CD14-positive monocyte (primary cell): ENCODE results near the gene CNDP2. TPM values are rescaled to one million over a fixed set of nuclear protein-coding genes. Genes with fewer than 3 reads are reported as not detected.

Source experiments
- DNase-seq, 3 donors: peaks; one replicate each; pipeline ENCODE4 v3.0.0-alpha.2; 2011 to 2022
- H2AFZ ChIP-seq: 2 replicates; pipeline ENCODE4 v1.6.0; 2012; ENCODE audit warnings: mild to moderate bottlenecking, low read depth, low read length, inconsistent platforms; ENCODE audit not compliant: insufficient read depth, poor library complexity, severe bottlenecking
- H3K27ac ChIP-seq, 2 donors: 1 replicate in 1 of 2; 2 replicates in 1 of 2; pipeline ENCODE4 v1.5.1; 2012 to 2013; ENCODE audit warnings: low read length in 2 of 2, control low read depth in 1 of 2, inconsistent platforms in 1 of 2, low read depth in 1 of 2, mild to moderate bottlenecking in 1 of 2
- H3K27me3 ChIP-seq, 2 donors: one replicate each; pipeline versions ENCODE4 v1.6.0 to v1.6.1; 2011 to 2013; ENCODE audit warnings: low read length in 2 of 2; ENCODE audit not compliant: control insufficient read depth in 2 of 2, insufficient read depth in 2 of 2
- H3K36me3 ChIP-seq, 2 donors: replicated peaks in 1 of 2; 1 replicate in 1 of 2; 2 replicates in 1 of 2; pipeline versions ENCODE4 v1.5.1 to v1.6.1; 2012 to 2013; ENCODE audit warnings: low read length in 2 of 2, control low read depth in 1 of 2, inconsistent platforms in 1 of 2, mild to moderate bottlenecking in 1 of 2; ENCODE audit not compliant: insufficient read depth in 2 of 2, control insufficient read depth in 1 of 2
- H3K4me1 ChIP-seq, 2 donors: 1 replicate in 1 of 2; 2 replicates in 1 of 2; pipeline versions ENCODE4 v1.5.1 to v1.6.1; 2012 to 2013; ENCODE audit warnings: low read length in 2 of 2, control low read depth in 1 of 2, inconsistent platforms in 1 of 2, mild to moderate bottlenecking in 1 of 2, moderate library complexity in 1 of 2; ENCODE audit not compliant: insufficient read depth in 2 of 2, control insufficient read depth in 1 of 2
- H3K4me2 ChIP-seq: replicated peaks from 2 replicates; pipeline ENCODE3; 2012; ENCODE audit warnings: low read length, moderate library complexity, mild to moderate bottlenecking; ENCODE audit not compliant: poor library complexity, severe bottlenecking; ENCODE audit errors: extremely low read depth
- H3K4me3 ChIP-seq, 3 experiments: fragments of 200-600 bp in 1 of 3; sonication (generic) in 1 of 3; replicated peaks in 1 of 3; 1 replicate in 2 of 3; 2 replicates in 1 of 3; pipeline ENCODE4 v1.5.1; 2011 to 2013; ENCODE audit warnings: low read length in 3 of 3, mild to moderate bottlenecking in 3 of 3, control low read depth in 2 of 3, low read depth in 2 of 3, inconsistent platforms in 1 of 3, moderate library complexity in 1 of 3
- H3K79me2 ChIP-seq: 2 replicates; pipeline ENCODE4 v1.6.0; 2012; ENCODE audit warnings: mild to moderate bottlenecking, control low read depth, inconsistent platforms, low read length, moderate library complexity; ENCODE audit not compliant: insufficient read depth
- H3K9ac ChIP-seq: 2 replicates; pipeline ENCODE4 v1.6.0; 2017; ENCODE audit warnings: low read length, mild to moderate bottlenecking; ENCODE audit not compliant: insufficient read depth, poor library complexity, severe bottlenecking
- H3K9me3 ChIP-seq, 2 donors: replicated peaks in 1 of 2; 1 replicate in 1 of 2; 2 replicates in 1 of 2; pipeline versions ENCODE4 v1.5.1 to v1.6.1; 2012 to 2013; ENCODE audit warnings: low read length in 2 of 2, control low read depth in 1 of 2; ENCODE audit not compliant: control insufficient read depth in 1 of 2, insufficient read depth in 1 of 2
- H4K20me1 ChIP-seq: 2 replicates; pipeline ENCODE4 v1.6.0; 2012; ENCODE audit warnings: mild to moderate bottlenecking, low read length, control low read depth, moderate library complexity; ENCODE audit not compliant: insufficient read depth
- H3K27ac Mint-ChIP-seq, 7 donors: one replicate each; pipeline ENCODE4 v1.8.0; 2020; ENCODE audit warnings: mild to moderate bottlenecking in 7 of 7, mixed read lengths in 7 of 7, moderate library complexity in 6 of 7, inconsistent platforms in 2 of 7
- H3K27me3 Mint-ChIP-seq, 3 donors: one replicate each; pipeline ENCODE4 v1.8.0; 2021 to 2022; ENCODE audit warnings: low read depth in 3 of 3, mild to moderate bottlenecking in 3 of 3, mixed read lengths in 3 of 3, moderate library complexity in 3 of 3, inconsistent platforms in 1 of 3
- H3K36me3 Mint-ChIP-seq, 2 donors: one replicate each; pipeline ENCODE4 v1.8.0; 2020; ENCODE audit warnings: mixed read lengths in 2 of 2, inconsistent platforms in 1 of 2, mild to moderate bottlenecking in 1 of 2
- H3K4me1 Mint-ChIP-seq: one replicate; pipeline ENCODE4 v1.8.0; 2020; ENCODE audit warnings: mild to moderate bottlenecking, mixed read lengths
- H3K4me3 Mint-ChIP-seq, 2 donors: one replicate each; pipeline ENCODE4 v1.8.0; 2020; ENCODE audit warnings: mild to moderate bottlenecking in 2 of 2, mixed read lengths in 2 of 2, moderate library complexity in 1 of 2
- H3K9me3 Mint-ChIP-seq, 7 donors: one replicate each; pipeline ENCODE4 v1.8.0; 2020 to 2022; ENCODE audit warnings: mixed read lengths in 7 of 7, mild to moderate bottlenecking in 6 of 7, moderate library complexity in 6 of 7, inconsistent platforms in 2 of 7
- CTCF ChIP-seq: fragments of 200-600 bp; IDR thresholded peaks from one replicate; pipeline ENCODE4 v1.8.0; 2022; ENCODE audit warnings: antibody characterized with exemption, mild to moderate bottlenecking
- WGBS: methylation state at CpG from one replicate; pipeline ENCODE4 v1.1.5; 2013; ENCODE audit warnings: missing lambda C conversion rate; ENCODE audit not compliant: insufficient coverage; 5-methylcytosine and 5-hydroxymethylcytosine counted together
- intact Hi-C, 2 donors: fragments of 100-400 bp; cut with micrococcal nuclease; formaldehyde crosslinking; loops; one replicate each; pipeline versions ENCODE4 v1.15.0 to v1.15.1; 2023
- polyA plus RNA-seq, 3 donors: library from polyadenylated mRNA; depleted of rRNA in 1 of 3; unstranded in 2 of 3; stranded (reverse) in 1 of 3; fragments of 300-500 nt in 2 of 3; fragments of >200 nt in 1 of 3; fragmentation: Illumina TruSeq in 2 of 3; gene quantifications; 1 replicate in 2 of 3; 2 replicates in 1 of 3; pipeline ENCODE4 v1.2.3, GENCODE V29; 2012 to 2021

Gene CNDP2
- polyA plus RNA-seq, 3 donors = 103 to 186 (median 122) TPM

- intact Hi-C loops = no loop called here
- no peak for DNase-seq
- H3K27me3 Mint-ChIP-seq = peaks cover 51 to 58% (median 52%) of the 10 kb centered on the region in 3 donors
- H3K9me3 Mint-ChIP-seq = peaks cover 0 to 7% (median 5%) of the 10 kb centered on the region in 7 donors
- H3K4me1 Mint-ChIP-seq = peaks cover 4% of the 10 kb centered on the region
- Histone ChIP-seq H3K4me2 (no peak overlapping the region), H4K20me1 (no peaks in the 10 kb centered on the region), H3K9me3 (peaks cover 0 to 14% of the 10 kb centered on the region in 2 donors), H3K27ac (no peak overlapping the region), H3K27me3 (peaks cover 29 to 51% of the 10 kb centered on the region in 2 donors), H3K79me2 (no peaks in the 10 kb centered on the region), H3K4me3 (no peak overlapping the region), H3K9ac (no peak overlapping the region), H3K36me3 (no peaks in the 10 kb centered on the region), H3K4me1 (peaks cover 6 to 9% of the 10 kb centered on the region in 2 donors), H2AFZ (no peak overlapping the region)
- WGBS = 90% methylated on average over 2 of the region's 6 CpGs
- no peak for TF ChIP-seq CTCF
- no peak overlapping the region for H3K4me3 Mint-ChIP-seq
- H3K36me3 Mint-ChIP-seq = peaks cover 4 to 6% of the 10 kb centered on the region in 2 donors
- no peak overlapping the region for H3K27ac Mint-ChIP-seq
Observed at GRCh38 chr18:74453642-74454198, 42.4 kb upstream of the CNDP2 start.

GRCh38 chr18:74454279-74454751 is 41.8 kb upstream of the CNDP2 start:
- no peak for TF ChIP-seq CTCF
- Histone ChIP-seq H3K9ac (no peak overlapping the region), H4K20me1 (no peaks in the 10 kb centered on the region), H2AFZ (no peak overlapping the region), H3K27ac (no peak overlapping the region), H3K4me2 (no peak overlapping the region), H3K79me2 (no peaks in the 10 kb centered on the region), H3K4me1 (peaks cover 6 to 9% of the 10 kb centered on the region in 2 donors), H3K27me3 (peaks cover 32 to 57% of the 10 kb centered on the region in 2 donors), H3K36me3 (no peaks in the 10 kb centered on the region), H3K9me3 (peaks cover 0 to 14% of the 10 kb centered on the region in 2 donors), H3K4me3 (no peak overlapping the region)
- Mint-ChIP-seq H3K4me3 (peak overlapping the region in 1 of 2 donors; percentile 65), H3K9me3 (peaks cover 0 to 6% (median 5%) of the 10 kb centered on the region in 7 donors), H3K36me3 (peaks cover 4 to 6% of the 10 kb centered on the region in 2 donors), H3K4me1 (peaks cover 8% of the 10 kb centered on the region), H3K27ac (no peak overlapping the region), H3K27me3 (peaks cover 55 to 64% (median 58%) of the 10 kb centered on the region in 3 donors)
- no peak for DNase-seq
- intact Hi-C loops = no loop called here
- WGBS = 100% methylated on average over 2 of the region's 9 CpGs
